GM10847 (cell line): ENCODE results near the gene GUCY1A2.

Experiments used
- POLR2A ChIP-seq: IDR thresholded peaks from 2 replicates; pipeline ENCODE4 v1.6.1; 2011; ENCODE audit not compliant: insufficient read length; ENCODE audit errors: extremely low read depth

The GUCY1A2 gene

DNA sequence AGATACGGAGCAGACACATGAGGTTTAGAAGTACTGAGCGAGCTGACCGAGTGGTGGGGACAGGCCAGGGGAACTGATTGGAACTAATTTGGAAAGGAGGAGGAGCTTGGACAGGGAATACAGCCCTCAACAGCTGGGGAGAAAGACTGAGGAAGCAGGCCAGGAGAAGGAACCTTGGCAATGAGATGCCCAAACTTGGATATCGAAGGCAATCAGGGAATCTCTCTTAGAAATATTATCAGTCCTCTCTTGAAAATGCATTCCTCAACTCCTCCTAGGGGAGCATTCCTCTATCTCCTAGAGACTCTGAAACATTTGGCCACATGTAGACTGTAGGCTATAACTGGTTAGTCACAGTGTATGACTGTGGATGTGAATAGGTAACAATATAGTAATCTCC lies 284.6 kb downstream of the GUCY1A2 start:
- no peak for TF ChIP-seq POLR2A

GRCh38 chr11:106728859-106729258 lies 289.4 kb downstream of the GUCY1A2 start:
- TF ChIP-seq POLR2A: no peak

DNA sequence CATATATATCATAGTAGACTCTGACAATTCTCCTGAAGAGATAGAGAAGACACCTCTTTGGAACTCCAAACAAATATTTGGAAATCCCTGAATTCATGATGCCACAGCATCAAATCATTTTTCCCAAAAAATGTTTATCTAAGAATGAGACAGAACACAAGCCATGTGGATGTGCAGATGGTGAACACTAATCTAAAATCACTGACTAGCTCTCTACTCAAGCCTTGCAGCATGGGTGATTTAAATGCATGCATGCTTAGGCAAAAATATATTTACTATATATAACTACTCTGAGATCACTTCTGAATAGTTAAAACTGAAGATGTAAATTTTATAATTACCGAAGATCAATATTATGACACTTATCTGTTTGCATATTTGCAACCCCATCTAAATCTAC lies 289.9 kb downstream of the GUCY1A2 start:
- TF ChIP-seq POLR2A: no peak

DNA sequence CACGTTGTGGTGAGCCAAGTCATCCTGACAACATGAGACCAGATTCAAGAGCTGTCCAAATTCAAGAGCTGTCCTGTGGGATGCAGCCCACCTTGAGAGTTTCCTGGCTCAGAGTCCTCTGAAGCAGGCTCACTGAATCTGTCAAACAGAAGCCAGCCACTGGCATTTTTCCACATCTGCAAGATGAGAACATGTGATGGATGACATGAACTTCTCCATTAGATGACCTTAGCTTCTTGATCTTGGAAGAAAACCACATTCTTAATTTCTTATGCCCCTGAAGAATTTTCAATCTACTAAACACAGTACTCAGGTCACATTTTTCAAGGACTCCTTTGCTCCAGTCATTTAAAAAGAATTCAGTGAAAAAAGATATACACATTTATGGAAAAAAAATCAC lies 291.0 kb downstream of the GUCY1A2 start:
- TF ChIP-seq POLR2A: no peak

DNA sequence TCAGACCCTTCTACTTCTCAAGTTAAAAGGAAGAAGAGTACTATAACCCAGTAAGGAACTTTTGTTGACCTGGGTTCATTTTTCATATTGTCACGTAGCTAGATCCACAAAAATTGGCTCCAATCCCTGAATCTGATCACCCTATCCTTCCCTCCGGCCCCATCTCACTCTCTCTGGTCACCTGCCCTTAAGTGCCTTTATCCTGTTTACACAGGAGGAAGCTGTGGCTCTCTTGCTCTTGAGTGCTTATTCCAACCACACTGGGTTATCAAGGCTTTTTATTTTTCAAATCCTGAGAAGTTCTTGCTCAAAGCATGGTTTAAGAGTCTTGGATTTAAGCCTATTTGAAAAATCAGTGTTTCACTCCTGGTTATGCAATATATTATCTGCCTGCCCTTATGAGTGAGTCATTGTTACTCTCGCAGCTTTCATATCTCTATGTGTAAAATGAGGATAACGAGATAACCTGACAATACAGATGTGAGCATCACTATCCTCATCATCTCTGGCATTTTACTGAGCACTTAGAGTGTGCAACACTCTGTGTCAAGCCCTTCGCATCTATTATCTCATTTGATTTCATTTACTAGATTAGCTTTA lies 293.9 kb downstream of the GUCY1A2 start:
- no peak for TF ChIP-seq POLR2A

DNA sequence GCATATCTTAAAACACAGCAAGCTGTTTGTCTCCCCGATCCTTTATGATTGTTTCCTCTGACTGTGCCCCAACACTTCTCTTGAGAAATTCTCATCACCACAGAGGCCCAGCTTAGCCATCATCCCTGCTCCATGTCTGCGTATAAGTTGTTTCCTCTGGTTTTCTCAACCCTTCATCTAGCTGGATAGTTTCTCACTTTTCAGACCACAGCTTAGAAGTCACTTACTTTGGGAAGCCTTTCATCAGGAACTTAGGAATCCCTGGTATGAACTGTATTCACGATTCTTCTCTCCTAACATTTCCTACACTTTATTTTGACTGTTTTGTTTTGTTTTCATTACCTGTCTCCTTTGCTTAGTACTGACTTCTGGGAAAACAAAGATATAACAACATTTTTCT lies 295.2 kb downstream of the GUCY1A2 start:
- TF ChIP-seq POLR2A: no peak

DNA sequence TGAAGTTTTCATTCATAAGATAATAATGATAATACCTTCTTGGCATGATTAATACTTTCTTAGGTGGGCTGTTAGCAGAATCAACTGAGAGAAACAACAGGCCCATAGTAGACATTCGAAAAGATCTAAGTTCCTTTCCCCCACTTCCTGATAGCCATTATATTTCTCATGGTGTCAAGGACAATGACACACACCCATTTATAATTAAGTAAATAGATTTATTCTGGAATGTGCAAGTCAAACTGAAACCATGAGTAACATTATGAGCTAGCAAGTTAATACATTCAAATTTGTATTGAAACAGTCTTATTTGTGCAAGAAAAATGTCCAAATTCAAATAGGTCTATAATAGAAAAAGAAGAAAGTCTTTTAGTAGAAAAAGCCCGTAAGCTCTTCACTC lies 301.1 kb downstream of the GUCY1A2 start:
- TF ChIP-seq POLR2A: no peak

GRCh38 chr11:106714199-106714598 lies 304.1 kb downstream of the GUCY1A2 start:
- no peak for TF ChIP-seq POLR2A

DNA sequence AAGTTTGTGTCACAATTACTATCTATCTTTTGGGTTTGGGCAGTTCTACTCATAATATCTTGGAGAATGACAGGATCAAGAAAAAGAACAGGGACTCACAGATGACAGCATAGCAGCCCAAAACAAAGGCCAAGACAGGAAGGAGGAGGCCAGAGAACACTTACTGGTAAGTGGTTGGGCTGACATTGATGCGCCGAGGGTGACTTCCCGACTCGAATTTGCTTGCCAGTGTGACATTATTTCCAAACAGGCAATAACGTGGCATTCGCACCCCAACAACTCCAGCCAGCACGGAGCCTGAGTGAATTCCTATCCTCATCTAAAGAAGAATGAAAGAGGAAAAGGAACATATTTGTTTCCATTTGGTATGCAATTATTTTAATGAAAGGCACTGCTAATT lies 309.9 kb downstream of the GUCY1A2 start:
- no peak for TF ChIP-seq POLR2A

- no peak for TF ChIP-seq POLR2A
These were observed 311.9 kb downstream of the GUCY1A2 start for GRCh38 chr11:106706355-106706754.

GRCh38 chr11:106702805-106703204 lies 315.5 kb downstream of the GUCY1A2 start:
- TF ChIP-seq POLR2A: no peak

DNA sequence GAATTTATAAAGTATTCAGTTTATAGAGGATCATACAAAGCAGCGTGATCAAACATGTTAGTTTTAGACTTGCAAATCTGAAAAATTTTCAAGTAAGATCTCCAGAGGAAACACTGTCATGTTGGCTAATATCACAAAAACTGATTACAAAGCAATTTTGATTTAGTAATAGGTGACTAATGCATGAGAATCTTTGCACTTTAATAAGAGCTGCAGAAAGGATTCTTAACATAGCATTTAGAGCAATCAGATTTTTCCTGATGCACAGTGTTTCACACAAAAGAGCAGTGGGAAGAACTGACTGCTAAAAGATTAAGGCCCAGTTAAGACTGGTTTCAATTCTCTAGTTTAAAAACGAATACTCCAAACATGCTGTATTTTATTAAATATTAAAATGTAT lies 321.2 kb downstream of the GUCY1A2 start:
- no peak for TF ChIP-seq POLR2A

DNA sequence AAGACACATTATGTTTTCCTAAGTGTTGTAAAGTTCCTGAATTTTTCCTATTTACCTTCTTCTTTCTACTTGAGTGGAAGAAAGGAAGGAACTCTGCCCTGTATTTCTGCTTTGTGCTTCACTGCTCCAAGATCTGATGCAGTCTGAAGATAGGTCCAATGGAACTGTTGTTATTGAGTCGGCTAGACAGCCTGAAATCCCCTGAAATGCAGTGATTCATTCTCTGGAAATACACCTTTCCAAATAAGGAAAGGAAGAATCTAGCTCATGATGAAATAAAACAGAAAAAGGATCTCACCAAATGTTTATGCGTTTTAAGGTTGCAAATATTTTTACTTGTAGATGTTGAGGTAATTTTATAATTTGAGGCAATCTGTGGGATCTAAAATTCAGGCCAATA lies 322.8 kb downstream of the GUCY1A2 start:
- TF ChIP-seq POLR2A: no peak

DNA sequence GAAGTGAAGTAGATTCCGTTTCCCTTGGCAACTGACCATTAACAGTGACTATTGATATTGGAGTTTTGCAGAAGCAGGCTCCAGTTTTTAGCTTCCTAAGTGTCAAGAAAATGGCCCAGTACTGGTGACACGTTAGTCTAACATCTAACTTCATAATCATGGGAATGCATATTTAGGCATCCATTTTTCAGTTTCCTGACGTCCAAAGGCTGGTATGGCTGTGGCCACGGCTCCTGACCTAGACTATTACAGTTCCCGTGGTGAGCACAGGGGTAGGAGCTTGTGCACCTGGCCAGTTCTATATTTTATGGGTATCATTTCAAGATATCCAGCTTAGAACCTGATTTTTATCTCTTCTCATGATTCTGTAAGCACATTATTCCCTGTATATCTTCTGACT lies 323.8 kb downstream of the GUCY1A2 start:
- no peak for TF ChIP-seq POLR2A

DNA sequence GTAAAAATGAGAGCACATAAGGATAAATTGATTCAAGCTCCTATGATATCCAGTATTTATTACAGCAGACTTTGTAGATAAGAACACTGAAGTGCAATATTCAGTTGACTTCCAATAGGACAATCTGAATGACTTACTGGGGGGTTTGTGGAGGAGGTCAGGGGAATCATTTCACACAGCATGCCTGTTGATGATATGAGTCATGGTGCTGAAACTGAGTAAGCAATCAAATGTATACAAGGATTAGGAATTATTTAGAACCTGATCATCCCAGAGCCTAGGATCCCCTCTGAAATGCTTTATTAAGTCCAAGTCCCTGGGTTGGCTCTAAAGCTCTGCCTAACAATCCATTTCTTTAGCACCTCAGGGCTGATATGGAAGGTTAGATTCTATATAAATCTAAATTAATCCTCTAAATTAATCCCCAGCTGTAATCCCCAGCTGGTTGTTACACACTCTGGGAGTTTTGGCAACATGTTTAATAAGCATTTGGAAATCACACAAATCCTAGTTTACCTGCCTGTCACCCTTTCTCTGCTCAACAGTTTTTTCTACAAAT lies 326.4 kb downstream of the GUCY1A2 start:
- no peak for TF ChIP-seq POLR2A

DNA sequence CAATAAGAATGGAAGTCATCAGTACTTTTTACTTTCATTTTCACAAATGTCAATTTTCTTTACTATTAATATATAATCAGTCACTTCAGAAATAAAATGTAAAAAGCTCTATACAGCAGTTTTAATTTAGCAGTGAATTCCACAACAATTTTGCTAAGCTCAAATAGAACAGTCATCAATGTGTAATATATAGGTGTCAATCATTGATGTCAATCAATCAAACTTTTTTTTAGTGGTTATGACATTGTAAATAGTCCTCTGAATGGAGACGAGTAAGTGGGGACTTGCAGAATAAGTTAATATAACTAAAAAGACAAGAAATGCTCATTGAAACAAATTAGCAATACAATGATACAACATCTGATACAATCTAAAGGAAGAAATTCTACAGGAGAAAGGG lies 327.4 kb downstream of the GUCY1A2 start:
- no peak for TF ChIP-seq POLR2A

GRCh38 chr11:106684944-106685343 lies 333.3 kb downstream of the GUCY1A2 start:
- TF ChIP-seq POLR2A: no peak

DNA sequence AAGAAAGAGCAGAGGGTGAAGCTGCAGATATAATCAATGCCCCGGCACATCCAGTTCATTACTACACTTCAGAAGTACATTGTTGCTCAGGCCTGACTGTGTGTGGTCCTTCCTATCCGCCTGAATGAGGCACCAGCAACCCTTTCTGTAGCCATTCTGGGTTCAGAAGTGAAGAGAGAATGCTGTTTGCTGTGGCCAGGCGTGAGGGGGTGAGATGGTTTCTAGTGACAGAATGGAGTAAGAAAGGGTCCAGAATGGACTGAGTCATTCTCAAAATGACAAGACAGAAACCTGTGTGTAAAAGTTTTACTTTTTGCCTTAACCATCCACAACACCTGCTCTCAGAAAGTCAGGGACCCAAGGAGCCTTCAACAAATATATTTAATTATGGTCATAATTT lies 334.8 kb downstream of the GUCY1A2 start:
- TF ChIP-seq POLR2A: no peak

DNA sequence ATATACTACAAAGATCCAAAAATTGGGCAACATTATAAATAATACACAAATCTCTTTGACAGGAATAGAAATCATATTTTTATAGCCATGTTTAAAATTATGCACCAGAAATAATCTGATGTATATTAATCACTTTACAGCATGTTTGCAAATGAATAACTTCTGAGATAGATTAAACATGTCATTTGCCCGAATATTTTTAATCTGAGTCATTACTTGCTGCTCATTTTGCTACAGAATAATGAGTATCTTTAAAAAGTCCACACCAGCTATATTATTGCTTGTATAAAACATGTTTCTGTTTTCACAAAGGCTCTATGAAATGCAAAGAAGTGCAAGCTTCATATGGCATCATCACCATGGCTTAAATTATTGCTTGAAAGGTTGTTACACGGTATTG lies 336.8 kb downstream of the GUCY1A2 start:
- no peak for TF ChIP-seq POLR2A
